ENCODE measurements around the gene ADGRL2.

The ADGRL2 gene

DNA sequence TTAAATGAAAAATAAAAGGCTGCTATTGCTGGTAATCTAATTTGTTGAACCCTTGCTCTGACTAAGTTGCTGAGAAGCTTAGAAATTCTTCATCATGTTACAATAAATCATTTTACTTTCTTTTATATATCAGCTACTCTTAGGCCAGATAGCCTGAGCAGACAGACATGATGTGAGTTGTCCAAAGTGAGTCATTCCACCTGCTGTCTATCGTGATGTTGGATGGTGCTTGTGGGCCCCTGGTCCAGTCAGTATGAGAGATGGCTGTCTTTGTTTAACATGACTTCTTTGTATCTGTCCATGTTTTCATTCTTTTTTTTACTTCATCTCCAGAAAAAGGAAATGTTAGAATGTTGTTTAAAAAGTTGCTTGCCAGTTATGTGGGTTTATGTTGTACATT is 188.8 kb downstream of the ADGRL2 start:
- no peaks in the 10 kb centered on the region for H3K27me3 Mint-ChIP-seq (ENCODE audit: low read depth, poor library complexity)
- H3K4me1 Mint-ChIP-seq = no peaks in the 10 kb centered on the region
- no peak for DNase-seq
- TF ChIP-seq, protein P1, sequence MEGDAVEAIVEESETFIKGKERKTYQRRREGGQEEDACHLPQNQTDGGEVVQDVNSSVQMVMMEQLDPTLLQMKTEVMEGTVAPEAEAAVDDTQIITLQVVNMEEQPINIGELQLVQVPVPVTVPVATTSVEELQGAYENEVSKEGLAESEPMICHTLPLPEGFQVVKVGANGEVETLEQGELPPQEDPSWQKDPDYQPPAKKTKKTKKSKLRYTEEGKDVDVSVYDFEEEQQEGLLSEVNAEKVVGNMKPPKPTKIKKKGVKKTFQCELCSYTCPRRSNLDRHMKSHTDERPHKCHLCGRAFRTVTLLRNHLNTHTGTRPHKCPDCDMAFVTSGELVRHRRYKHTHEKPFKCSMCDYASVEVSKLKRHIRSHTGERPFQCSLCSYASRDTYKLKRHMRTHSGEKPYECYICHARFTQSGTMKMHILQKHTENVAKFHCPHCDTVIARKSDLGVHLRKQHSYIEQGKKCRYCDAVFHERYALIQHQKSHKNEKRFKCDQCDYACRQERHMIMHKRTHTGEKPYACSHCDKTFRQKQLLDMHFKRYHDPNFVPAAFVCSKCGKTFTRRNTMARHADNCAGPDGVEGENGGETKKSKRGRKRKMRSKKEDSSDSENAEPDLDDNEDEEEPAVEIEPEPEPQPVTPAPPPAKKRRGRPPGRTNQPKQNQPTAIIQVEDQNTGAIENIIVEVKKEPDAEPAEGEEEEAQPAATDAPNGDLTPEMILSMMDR (IDR thresholded peaks at IDR 0.05) = no peak
- peaks cover 52% of the 10 kb centered on the region for H3K36me3 Mint-ChIP-seq (ENCODE audit: low read depth)
- no peak overlapping the region for H3K4me3 Mint-ChIP-seq
- no peak overlapping the region for H3K27ac Mint-ChIP-seq
- no peaks in the 10 kb centered on the region for H3K9me3 Mint-ChIP-seq

DNA sequence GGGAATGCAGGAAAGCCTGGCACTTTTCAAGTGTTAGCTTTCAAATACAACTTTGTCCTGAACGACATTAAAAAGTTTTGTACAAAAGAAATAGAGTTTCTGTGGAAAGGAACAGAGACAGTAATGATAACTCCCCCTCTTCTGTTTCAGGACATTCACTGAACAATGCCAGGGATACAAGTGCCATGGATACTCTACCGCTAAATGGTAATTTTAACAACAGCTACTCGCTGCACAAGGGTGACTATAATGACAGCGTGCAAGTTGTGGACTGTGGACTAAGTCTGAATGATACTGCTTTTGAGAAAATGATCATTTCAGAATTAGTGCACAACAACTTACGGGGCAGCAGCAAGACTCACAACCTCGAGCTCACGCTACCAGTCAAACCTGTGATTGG is 189.5 kb downstream of the ADGRL2 start:
- Mint-ChIP-seq H3K4me3 (no peak overlapping the region), H3K4me1 (no peaks in the 10 kb centered on the region), H3K36me3 (ENCODE audit: low read depth) (peaks cover 45% of the 10 kb centered on the region), H3K9me3 (no peaks in the 10 kb centered on the region), H3K27ac (peak overlapping the region; percentile 89), H3K27me3 (ENCODE audit: low read depth, poor library complexity) (no peaks in the 10 kb centered on the region)
- no peak for DNase-seq
- TF ChIP-seq, protein P1 (IDR thresholded peaks at IDR 0.05) = no peak

DNA sequence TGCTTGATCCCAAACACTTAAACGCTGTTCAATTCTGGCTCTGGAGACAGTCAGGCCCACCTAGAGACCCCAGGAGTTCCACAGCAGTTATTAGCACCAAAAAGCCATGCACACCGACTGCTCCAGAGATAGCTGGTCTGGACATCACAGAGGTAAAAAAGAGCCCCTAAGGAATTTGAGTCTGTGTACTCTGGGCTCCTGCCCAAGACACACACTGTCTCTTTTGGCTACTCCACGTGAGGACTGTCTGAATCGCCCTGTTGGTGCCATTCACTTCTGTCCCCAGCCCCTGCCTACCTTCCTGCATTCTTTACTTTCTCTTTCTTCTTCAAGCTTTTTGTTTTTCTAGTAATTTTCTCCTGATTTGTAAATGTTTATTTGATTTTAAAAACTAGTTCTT is 197.4 kb downstream of the ADGRL2 start:
- TF ChIP-seq, protein P1 (IDR thresholded peaks at IDR 0.05) = no peak
- no peak for DNase-seq
- Mint-ChIP-seq H3K4me3 (no peak overlapping the region), H3K27ac (no peak overlapping the region), H3K36me3 (ENCODE audit: low read depth) (no peaks in the 10 kb centered on the region), H3K27me3 (ENCODE audit: low read depth, poor library complexity) (peaks cover 4% of the 10 kb centered on the region), H3K4me1 (no peaks in the 10 kb centered on the region), H3K9me3 (no peaks in the 10 kb centered on the region)

GRCh38 chr1:81999364-81999763 is 198.6 kb downstream of the ADGRL2 start:
- TF ChIP-seq, protein P1 (IDR thresholded peaks at IDR 0.05) = no peak
- H3K9me3 Mint-ChIP-seq = no peaks in the 10 kb centered on the region
- H3K4me3 Mint-ChIP-seq = no peak overlapping the region
- DNase-seq = no peak
- H3K36me3 Mint-ChIP-seq (ENCODE audit: low read depth) = no peaks in the 10 kb centered on the region
- H3K27ac Mint-ChIP-seq = no peak overlapping the region
- no peaks in the 10 kb centered on the region for H3K4me1 Mint-ChIP-seq
- peaks cover 4% of the 10 kb centered on the region for H3K27me3 Mint-ChIP-seq (ENCODE audit: low read depth, poor library complexity)

- H3K9me3 Mint-ChIP-seq = no peaks in the 10 kb centered on the region
- peaks cover 4% of the 10 kb centered on the region for H3K27me3 Mint-ChIP-seq (ENCODE audit: low read depth, poor library complexity)
- H3K4me3 Mint-ChIP-seq = no peak overlapping the region
- no peaks in the 10 kb centered on the region for H3K36me3 Mint-ChIP-seq (ENCODE audit: low read depth)
- H3K27ac Mint-ChIP-seq = no peak overlapping the region
- H3K4me1 Mint-ChIP-seq = no peaks in the 10 kb centered on the region
- DNase-seq = no peak
- TF ChIP-seq, protein P1 (IDR thresholded peaks at IDR 0.05) = no peak
Observed at GRCh38 chr1:82000221-82000620, 199.5 kb downstream of the ADGRL2 start.

DNA sequence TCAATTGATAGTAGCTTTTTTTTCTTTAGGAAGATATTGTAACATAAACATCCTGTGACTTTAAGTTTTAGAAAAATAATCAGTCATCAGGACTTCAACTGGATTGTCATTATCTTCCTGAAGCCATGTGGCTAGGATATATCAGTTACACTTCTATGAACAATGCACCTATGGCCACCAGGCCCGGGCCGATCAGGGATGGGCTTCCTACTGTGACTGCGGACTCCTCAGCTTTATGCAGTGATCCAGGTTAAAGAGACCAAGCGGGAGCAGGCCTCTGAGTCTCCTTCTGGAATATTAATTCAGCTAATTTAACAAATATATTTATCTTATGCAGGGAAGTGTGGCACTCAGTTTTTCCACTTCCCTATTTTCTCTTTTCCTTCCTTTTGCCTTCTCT is 200.6 kb downstream of the ADGRL2 start:
- Mint-ChIP-seq H3K36me3 (ENCODE audit: low read depth) (no peaks in the 10 kb centered on the region), H3K4me3 (no peak overlapping the region), H3K27me3 (ENCODE audit: low read depth, poor library complexity) (peaks cover 4% of the 10 kb centered on the region), H3K27ac (no peak overlapping the region), H3K4me1 (no peaks in the 10 kb centered on the region), H3K9me3 (no peaks in the 10 kb centered on the region)
- TF ChIP-seq, protein P1 (IDR thresholded peaks at IDR 0.05) = no peak
- no peak for DNase-seq
